Measurements from ENCODE around the gene TNFRSF9. TPM values are rescaled to one million over a fixed set of nuclear protein-coding genes. Genes with fewer than 3 reads are reported as not detected.
"Not testable (repeated sequence)": the region's sequence is repeated elsewhere in the genome, so short reads cannot be mapped to it uniquely, and the experiment has no call there.

Gene TNFRSF9
- total RNA-seq, 4 donors from 2014 or later: 0.21 to 0.60 TPM; not detected in 2

DNA sequence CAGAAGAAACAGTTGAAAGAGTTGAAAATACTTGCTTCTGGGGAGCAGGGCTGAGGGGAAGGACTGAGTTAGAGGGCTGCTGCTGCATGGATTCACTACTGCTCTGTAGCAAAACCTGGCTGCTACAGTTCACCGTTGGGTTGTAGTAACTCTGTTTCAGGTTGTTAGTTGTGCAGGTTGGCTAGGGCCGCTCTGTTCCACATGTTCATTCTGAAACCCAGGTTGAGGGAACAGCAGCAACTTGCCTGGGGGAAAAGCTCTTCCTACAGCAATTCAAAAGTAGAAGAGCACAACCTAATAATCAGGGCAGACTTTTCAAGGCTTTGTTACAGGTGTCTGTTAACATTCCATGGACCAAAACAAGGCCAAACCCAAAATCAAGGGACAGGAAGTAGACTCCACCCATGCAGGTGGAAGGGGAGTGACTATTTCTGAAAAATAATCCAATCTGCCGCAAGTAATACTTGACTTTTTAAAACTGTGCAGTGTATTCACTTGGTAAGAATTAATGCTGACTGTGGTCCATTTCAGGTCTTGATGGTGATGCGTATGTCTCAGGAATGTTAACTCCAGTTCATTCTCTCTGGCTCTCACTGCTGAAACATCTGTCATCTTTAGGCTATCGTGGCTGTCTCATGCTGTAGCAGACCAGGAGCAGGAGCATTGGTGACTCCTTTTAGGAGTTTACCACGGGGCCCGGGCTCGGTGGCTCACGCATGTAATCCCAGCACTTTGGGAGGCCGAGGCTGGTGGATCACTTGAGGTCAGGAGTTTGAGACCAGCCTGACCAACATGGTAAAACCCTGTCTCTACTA lies 15.8 kb upstream of the TNFRSF9 start:
- Histone ChIP-seq H3K9me3 (no peaks in the 10 kb centered on the region), H3K4me3 (no peak overlapping the region), H3K27me3 (no peaks in the 10 kb centered on the region), H3K27ac (no peak overlapping the region), H3K4me1 (peaks cover 0 to 15% (median 2%) of the 10 kb centered on the region in 4 donors), H3K36me3 (no peaks in the 10 kb centered on the region)
- TF ChIP-seq CTCF (IDR thresholded peaks at IDR 0.05): no peak
- no peak for TF ChIP-seq EP300 (IDR thresholded peaks at IDR 0.05)
- TF ChIP-seq POLR2A (IDR thresholded peaks at IDR 0.05): no peak
- DNase-seq (ENCODE audit: low spot score in 2 of 2): no peak
- WGBS, 2 donors: 84 to 85% methylated on average over 10 of the region's 10 CpGs

DNA sequence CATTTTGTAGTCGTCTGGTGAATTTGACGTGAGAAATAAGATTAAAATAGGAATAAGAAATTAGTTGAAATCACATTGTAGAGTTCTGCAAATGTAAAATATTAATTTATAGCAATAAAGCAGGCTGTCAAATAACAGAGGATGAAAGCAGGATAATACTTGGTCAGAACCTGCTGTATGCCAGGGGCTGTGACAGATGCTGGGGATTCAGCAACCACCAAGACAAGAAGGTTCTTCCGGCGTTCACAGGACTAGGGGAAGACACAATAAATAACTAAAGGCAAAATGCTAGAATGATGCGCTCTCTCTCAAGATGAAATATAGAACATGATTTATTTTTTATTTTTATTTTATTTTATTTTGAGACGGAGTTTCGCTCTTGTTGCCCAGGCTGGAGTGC lies 14.0 kb upstream of the TNFRSF9 start:
- Histone ChIP-seq H3K4me3 (peak overlapping the region; percentile 55 to 77 (median 66)), H3K36me3 (no peaks in the 10 kb centered on the region), H3K4me1 (peaks cover 0 to 9% (median 0%) of the 10 kb centered on the region in 4 donors), H3K27ac (peak overlapping the region; percentile 47 to 97 (median 92)), H3K9me3 (no peaks in the 10 kb centered on the region), H3K27me3 (no peaks in the 10 kb centered on the region)
- WGBS, 2 donors: 64 to 66% methylated on average over 7 of the region's 7 CpGs
- DNase-seq (ENCODE audit: low spot score in 2 of 2): no peak
- TF ChIP-seq CTCF (IDR thresholded peaks at IDR 0.05): no peak

GRCh38 chr1:7953850-7954609 lies 13.4 kb upstream of the TNFRSF9 start:
- WGBS, 2 donors: 1 to 3% methylated on average over 31 to 62 of the region's 65 CpGs
- peak; percentile 61 to 91 for TF ChIP-seq EP300 (IDR thresholded peaks at IDR 0.05)
- peak in 2 of 5 experiments; percentile 15 to 37 for TF ChIP-seq CTCF (IDR thresholded peaks at IDR 0.05)
- TF ChIP-seq POLR2A (IDR thresholded peaks at IDR 0.05): peak; percentile 43 to 72
- Histone ChIP-seq H3K9me3 (no peaks in the 10 kb centered on the region), H3K4me3 (peak overlapping the region; percentile 55 to 77 (median 66)), H3K36me3 (no peaks in the 10 kb centered on the region), H3K4me1 (peaks cover 0 to 9% (median 0%) of the 10 kb centered on the region in 4 donors), H3K27me3 (no peaks in the 10 kb centered on the region), H3K27ac (peak overlapping the region; percentile 47 to 97 (median 92))
- peak; percentile 90 to 92 for DNase-seq (ENCODE audit: low spot score in 2 of 2)

DNA sequence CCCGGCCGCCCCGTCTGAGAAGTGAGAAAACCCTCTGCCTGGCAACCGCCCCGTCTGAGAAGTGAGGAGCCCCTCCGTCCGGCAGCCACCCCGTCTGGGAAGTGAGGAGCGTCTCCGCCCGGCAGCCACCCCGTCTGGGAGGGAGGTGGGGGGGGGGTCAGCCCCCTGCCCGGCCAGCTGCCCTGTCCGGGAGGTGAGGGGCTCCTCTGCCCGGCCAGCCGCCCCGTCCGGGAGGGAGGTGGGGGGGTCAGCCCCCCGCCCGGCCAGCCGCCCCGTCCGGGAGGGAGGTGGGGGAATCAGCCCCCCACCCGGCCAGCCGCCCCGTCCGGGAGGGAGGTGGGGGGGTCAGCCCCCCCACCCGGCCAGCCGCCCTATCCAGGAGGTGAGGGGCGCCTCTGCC lies 12.2 kb upstream of the TNFRSF9 start:
- not testable (repeated sequence) for H3K9me3 ChIP-seq; H3K36me3 ChIP-seq; DNase-seq (ENCODE audit: low spot score in 2 of 2); H3K4me3 ChIP-seq; H3K27ac ChIP-seq; H3K4me1 ChIP-seq; H3K27me3 ChIP-seq
- WGBS, 2 donors: no CpG with 5 or more reads among the region's 30 CpGs

- no peak for DNase-seq (ENCODE audit: low spot score in 2 of 2)
- Histone ChIP-seq H3K9me3 (no peaks in the 10 kb centered on the region), H3K36me3 (no peaks in the 10 kb centered on the region), H3K27me3 (no peaks in the 10 kb centered on the region), H3K27ac (no peak overlapping the region), H3K4me3 (no peak overlapping the region), H3K4me1 (peaks cover 0 to 4% (median 0%) of the 10 kb centered on the region in 4 donors)
- TF ChIP-seq CTCF (IDR thresholded peaks at IDR 0.05) (no peak), EP300 (IDR thresholded peaks at IDR 0.05) (no peak), POLR2A (IDR thresholded peaks at IDR 0.05) (no peak)
- WGBS, 2 donors: 78 to 85% methylated on average over 5 of the region's 5 CpGs
Measured at GRCh38 chr1:7948960-7949359, 8.3 kb upstream of the TNFRSF9 start.

All from tibial nerve (tissue), 4 donors.